Measurements from ENCODE around the gene MCUB. TPM values are rescaled to one million over a fixed set of nuclear protein-coding genes. Genes with fewer than 3 reads are reported as not detected.
"Not testable (repeated sequence)": the region's sequence is repeated elsewhere in the genome, so short reads cannot be mapped to it uniquely, and the experiment has no call there.

Gene MCUB, protein sequence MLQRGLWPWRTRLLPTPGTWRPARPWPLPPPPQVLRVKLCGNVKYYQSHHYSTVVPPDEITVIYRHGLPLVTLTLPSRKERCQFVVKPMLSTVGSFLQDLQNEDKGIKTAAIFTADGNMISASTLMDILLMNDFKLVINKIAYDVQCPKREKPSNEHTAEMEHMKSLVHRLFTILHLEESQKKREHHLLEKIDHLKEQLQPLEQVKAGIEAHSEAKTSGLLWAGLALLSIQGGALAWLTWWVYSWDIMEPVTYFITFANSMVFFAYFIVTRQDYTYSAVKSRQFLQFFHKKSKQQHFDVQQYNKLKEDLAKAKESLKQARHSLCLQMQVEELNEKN
- 13.2 and 29.2 TPM in 2 replicates for total RNA-seq

DNA sequence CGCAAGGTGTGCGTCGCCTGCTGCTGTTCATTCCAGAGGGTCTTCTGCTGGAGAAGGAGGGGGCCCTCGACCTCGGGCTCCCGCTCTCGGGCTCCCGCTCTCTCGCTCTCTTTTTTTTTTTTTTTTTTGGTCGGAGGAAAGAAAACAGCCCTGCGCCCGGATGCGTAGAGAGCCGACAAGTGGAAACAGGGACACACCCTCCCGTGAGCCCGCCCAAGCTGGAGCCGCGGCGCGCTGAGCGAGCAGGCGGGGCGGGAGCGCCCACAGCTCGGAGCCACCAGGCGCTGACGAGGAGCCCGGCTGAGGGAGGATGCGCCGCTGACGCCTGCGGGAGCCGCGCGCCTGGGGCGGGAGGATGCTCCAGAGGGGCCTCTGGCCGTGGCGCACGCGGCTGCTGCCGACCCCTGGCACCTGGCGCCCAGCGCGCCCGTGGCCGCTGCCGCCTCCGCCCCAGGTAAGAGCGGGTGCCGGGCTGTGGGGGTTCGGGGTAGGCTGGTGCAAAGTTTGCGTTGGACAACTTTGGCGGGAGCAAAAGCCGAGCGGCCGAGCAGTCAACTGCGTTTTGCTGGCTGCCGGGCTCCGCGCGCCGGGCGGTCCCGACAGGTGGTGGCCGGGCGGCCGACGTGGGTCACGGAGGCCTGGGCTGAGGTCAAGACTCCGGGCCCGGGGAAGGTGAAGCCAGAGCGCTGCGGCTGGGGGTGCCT, at the start of gene MCUB:
Gene MCUB (plus strand): TSS at position 264 of the 704 bp plus-strand sequence. CDS start 92 bp downstream, at position 356.
- H3K36me3 ChIP-seq (ENCODE audit: control insufficient read depth, insufficient read depth, low read length) = no peaks in the 10 kb centered on the region
- TF ChIP-seq, protein P1, sequence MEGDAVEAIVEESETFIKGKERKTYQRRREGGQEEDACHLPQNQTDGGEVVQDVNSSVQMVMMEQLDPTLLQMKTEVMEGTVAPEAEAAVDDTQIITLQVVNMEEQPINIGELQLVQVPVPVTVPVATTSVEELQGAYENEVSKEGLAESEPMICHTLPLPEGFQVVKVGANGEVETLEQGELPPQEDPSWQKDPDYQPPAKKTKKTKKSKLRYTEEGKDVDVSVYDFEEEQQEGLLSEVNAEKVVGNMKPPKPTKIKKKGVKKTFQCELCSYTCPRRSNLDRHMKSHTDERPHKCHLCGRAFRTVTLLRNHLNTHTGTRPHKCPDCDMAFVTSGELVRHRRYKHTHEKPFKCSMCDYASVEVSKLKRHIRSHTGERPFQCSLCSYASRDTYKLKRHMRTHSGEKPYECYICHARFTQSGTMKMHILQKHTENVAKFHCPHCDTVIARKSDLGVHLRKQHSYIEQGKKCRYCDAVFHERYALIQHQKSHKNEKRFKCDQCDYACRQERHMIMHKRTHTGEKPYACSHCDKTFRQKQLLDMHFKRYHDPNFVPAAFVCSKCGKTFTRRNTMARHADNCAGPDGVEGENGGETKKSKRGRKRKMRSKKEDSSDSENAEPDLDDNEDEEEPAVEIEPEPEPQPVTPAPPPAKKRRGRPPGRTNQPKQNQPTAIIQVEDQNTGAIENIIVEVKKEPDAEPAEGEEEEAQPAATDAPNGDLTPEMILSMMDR (IDR thresholded peaks at IDR 0.05; ENCODE audit: insufficient read depth, low read length, poor library complexity, severe bottlenecking) = no peak
- H3K4me3 ChIP-seq (ENCODE audit: low read depth, low read length) = peak within 1 kb of the TSS; percentile 76
- H3K27me3 ChIP-seq (ENCODE audit: control insufficient read depth, insufficient read depth, low read length) = no peaks in the 10 kb centered on the region
- DNase-seq (ENCODE audit: low read depth) = peak; percentile 56

DNA sequence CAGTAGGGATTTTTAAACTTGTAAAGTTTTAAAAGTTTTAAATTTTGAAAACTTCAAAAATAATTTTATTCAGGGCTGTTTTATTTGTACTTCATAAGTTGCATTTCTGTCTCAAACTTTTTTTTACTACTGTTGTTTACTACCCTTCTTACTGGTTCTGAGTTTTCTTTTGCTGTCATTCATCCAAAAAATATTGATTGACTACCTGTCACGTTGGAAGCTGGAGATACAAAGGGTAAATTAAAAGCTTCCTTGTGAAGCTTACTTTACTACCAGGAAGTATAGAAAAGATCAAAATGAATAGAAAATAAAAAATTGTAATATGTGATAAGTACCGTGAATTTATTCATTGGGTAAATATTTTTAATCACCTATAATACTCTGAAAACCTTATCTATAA, 49.4 kb upstream of the MCUB start:
- DNase-seq (ENCODE audit: low read depth) = no peak
- Histone ChIP-seq H3K36me3 (ENCODE audit: control insufficient read depth, insufficient read depth, low read length) (no peaks in the 10 kb centered on the region), H3K4me3 (ENCODE audit: low read depth, low read length) (no peak overlapping the region), H3K27me3 (ENCODE audit: control insufficient read depth, insufficient read depth, low read length) (no peaks in the 10 kb centered on the region)
- TF ChIP-seq, protein P1 (IDR thresholded peaks at IDR 0.05; ENCODE audit: insufficient read depth, low read length, poor library complexity, severe bottlenecking) = no peak

DNA sequence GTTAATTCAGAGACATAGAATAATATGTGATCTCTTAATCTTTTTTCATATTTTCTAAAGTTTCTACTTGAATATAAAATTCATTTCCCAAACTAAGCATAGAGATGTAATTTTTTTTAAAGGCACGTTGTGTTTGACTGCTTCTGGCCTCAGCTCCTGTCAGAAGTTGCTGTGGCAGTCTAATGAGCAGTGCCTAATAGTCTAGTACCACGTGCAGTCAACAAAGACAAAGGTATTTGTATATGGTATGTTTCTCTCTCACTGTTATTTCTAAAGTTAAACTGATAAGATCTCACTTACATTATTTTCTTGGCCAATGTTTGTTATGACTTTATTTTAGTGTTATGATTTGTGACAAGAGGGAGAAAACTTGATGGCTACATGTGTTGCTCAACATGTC, 48.6 kb upstream of the MCUB start:
- H3K4me3 ChIP-seq (ENCODE audit: low read depth, low read length) = no peak overlapping the region
- TF ChIP-seq, protein P1 (IDR thresholded peaks at IDR 0.05; ENCODE audit: insufficient read depth, low read length, poor library complexity, severe bottlenecking) = no peak
- no peak for DNase-seq (ENCODE audit: low read depth)
- H3K36me3 ChIP-seq (ENCODE audit: control insufficient read depth, insufficient read depth, low read length) = no peaks in the 10 kb centered on the region
- H3K27me3 ChIP-seq (ENCODE audit: control insufficient read depth, insufficient read depth, low read length) = no peaks in the 10 kb centered on the region

DNA sequence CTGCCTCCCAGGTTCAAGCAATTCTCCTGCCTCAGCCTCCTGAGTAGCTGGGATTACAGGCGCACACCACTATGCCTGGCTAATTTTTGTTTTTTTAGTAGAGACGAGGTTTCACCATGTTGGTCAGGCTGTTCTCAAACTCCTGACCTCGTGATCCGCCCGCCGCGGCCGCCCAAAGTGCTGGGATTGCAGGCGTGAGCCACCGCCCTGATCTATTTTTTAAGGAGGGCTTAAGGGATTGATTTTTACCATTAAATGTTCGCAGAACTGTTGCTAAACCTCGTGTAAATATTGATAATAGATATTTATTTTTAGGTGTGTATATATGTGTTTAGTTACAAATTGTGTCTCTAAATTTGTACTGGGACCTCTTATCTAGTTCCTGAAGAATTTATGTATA, 46.7 kb upstream of the MCUB start:
- H3K27me3 ChIP-seq (ENCODE audit: control insufficient read depth, insufficient read depth, low read length); H3K36me3 ChIP-seq (ENCODE audit: control insufficient read depth, insufficient read depth, low read length); DNase-seq (ENCODE audit: low read depth); H3K4me3 ChIP-seq (ENCODE audit: low read depth, low read length): not testable (repeated sequence)

DNA sequence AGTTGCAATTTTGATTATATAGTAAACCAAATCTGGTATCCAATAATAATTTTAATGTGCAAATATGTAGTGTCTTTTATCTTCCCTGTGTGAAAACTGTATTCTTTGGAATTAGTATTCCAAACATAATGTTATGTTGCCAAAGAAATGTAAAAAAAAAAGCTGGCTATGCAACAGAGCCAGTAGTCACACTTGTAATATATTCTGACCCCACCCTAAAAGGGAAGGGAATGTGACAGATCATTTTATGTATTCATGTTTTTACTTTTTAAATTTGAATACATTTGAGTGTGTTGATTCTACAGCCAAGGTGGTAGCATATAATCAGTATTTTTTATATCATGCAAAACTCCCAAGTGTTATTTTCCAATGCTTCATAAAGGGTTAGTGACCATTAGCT, 27.9 kb upstream of the MCUB start:
- DNase-seq (ENCODE audit: low read depth) = no peak
- H3K36me3 ChIP-seq (ENCODE audit: control insufficient read depth, insufficient read depth, low read length) = peaks cover 1% of the 10 kb centered on the region
- TF ChIP-seq, protein P1 (IDR thresholded peaks at IDR 0.05; ENCODE audit: insufficient read depth, low read length, poor library complexity, severe bottlenecking) = no peak
- H3K27me3 ChIP-seq (ENCODE audit: control insufficient read depth, insufficient read depth, low read length) = no peaks in the 10 kb centered on the region
- H3K4me3 ChIP-seq (ENCODE audit: low read depth, low read length) = no peak overlapping the region

DNA sequence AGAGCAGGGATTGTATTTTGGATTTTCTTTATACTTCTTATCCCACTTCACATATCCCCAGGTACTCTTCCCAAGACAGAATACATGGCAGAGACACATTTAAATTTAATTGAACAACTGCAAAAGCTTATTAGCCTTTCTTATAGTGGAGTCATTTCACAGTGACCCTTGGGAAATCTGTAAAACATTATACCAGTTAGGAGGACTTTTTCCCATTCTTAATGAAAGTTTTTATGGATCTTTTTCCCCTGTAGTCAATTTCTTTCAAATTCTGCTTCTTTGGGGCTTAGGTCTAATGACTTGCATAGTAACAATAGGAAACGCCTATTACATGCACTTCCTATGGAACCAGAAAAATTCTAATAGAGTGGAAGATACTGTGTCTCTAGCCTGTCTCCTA, 14.6 kb upstream of the MCUB start:
- Histone ChIP-seq H3K4me3 (ENCODE audit: low read depth, low read length) (no peak overlapping the region), H3K36me3 (ENCODE audit: control insufficient read depth, insufficient read depth, low read length) (no peaks in the 10 kb centered on the region), H3K27me3 (ENCODE audit: control insufficient read depth, insufficient read depth, low read length) (no peaks in the 10 kb centered on the region)
- TF ChIP-seq, protein P1 (IDR thresholded peaks at IDR 0.05; ENCODE audit: insufficient read depth, low read length, poor library complexity, severe bottlenecking) = no peak
- DNase-seq (ENCODE audit: low read depth) = no peak

Measured in kidney epithelial cell (primary cell).